ENCODE measurements around the gene VAV2. TPM values are rescaled to one million over a fixed set of nuclear protein-coding genes. Genes with fewer than 3 reads are reported as not detected.

Gene VAV2
- total RNA-seq, 8 experiments from 2014 or later, result 5.9 to 33.0 (median 14.9) TPM

GRCh38 chr9:133873461-133873891, 118.6 kb downstream of the VAV2 start:
- WGBS, 10 experiments, result 62 to 75% (median 66%) methylated on average over 2 of the region's 9 CpGs; no CpG with 5 or more reads in 7 of the 10 experiments
- H3K4me1 ChIP-seq (replicated peaks in 1 of 2), result peaks cover 66 to 67% of the 10 kb centered on the region in 2 donors
- no peak overlapping the region for H3K4me3 ChIP-seq
- H3K27ac ChIP-seq, result peak overlapping the region; percentile 53 to 56
- in situ Hi-C loops (cut with MboI; ENCODE audit: low pct_unique_long_range_greater_than_20kb in 2 of 9, low sequenced_read_pairs in 9 of 9, unreplicated experiment in 9 of 9), result no loop called here
- ATAC-seq (replicated peaks in 6 of 8), result no peak

GRCh38 chr9:133873009-133873408, 119.1 kb downstream of the VAV2 start:
- Histone ChIP-seq H3K4me1 (replicated peaks in 1 of 2) (peaks cover 61 to 62% of the 10 kb centered on the region in 2 donors), H3K27ac (peak overlapping the region in 1 of 2 donors; percentile 37), H3K4me3 (no peak overlapping the region)
- in situ Hi-C loops (cut with MboI; ENCODE audit: low pct_unique_long_range_greater_than_20kb in 2 of 9, low sequenced_read_pairs in 9 of 9, unreplicated experiment in 9 of 9), result no loop called here
- ATAC-seq (replicated peaks in 6 of 8), result no peak
- 92 to 100% methylated on average over 1 to 2 of the region's 9 CpGs; no CpG with 5 or more reads in 8 of the 10 experiments for WGBS, 10 experiments

- in situ Hi-C loops (cut with MboI; ENCODE audit: low pct_unique_long_range_greater_than_20kb in 2 of 9, low sequenced_read_pairs in 9 of 9, unreplicated experiment in 9 of 9), result no loop called here
- ATAC-seq (replicated peaks in 6 of 8), result no peak
- H3K4me3 ChIP-seq, result no peak overlapping the region
- 78 to 100% (median 100%) methylated on average over 2 to 3 of the region's 12 CpGs; no CpG with 5 or more reads in 5 of the 10 experiments for WGBS, 10 experiments
- H3K27ac ChIP-seq, result no peak overlapping the region
- H3K4me1 ChIP-seq (replicated peaks in 1 of 2), result peaks cover 40 to 41% of the 10 kb centered on the region in 2 donors
Observed at GRCh38 chr9:133870598-133871595, 121.2 kb downstream of the VAV2 start.

GRCh38 chr9:133869674-133870405, 122.3 kb downstream of the VAV2 start:
- Histone ChIP-seq H3K4me3 (no peak overlapping the region), H3K27ac (no peak overlapping the region), H3K4me1 (replicated peaks in 1 of 2) (peaks cover 29 to 30% of the 10 kb centered on the region in 2 donors)
- peak in 5 of 8 experiments; percentile 17 to 59 (median 47) for ATAC-seq (replicated peaks in 6 of 8)
- 35 to 82% (median 68%) methylated on average over 1 to 11 of the region's 19 CpGs; no CpG with 5 or more reads in 1 of the 10 experiments for WGBS, 10 experiments
- in situ Hi-C loops (cut with MboI; ENCODE audit: low pct_unique_long_range_greater_than_20kb in 2 of 9, low sequenced_read_pairs in 9 of 9, unreplicated experiment in 9 of 9), result no loop called here

GRCh38 chr9:133868203-133868602, 123.9 kb downstream of the VAV2 start:
- peaks cover 20 to 23% of the 10 kb centered on the region in 2 donors for H3K4me1 ChIP-seq (replicated peaks in 1 of 2)
- ATAC-seq (replicated peaks in 6 of 8), result no peak
- no peak overlapping the region for H3K27ac ChIP-seq
- in situ Hi-C loops (cut with MboI; ENCODE audit: low pct_unique_long_range_greater_than_20kb in 2 of 9, low sequenced_read_pairs in 9 of 9, unreplicated experiment in 9 of 9), result no loop called here
- WGBS, 10 experiments, result 60 to 100% (median 100%) methylated on average over 1 to 2 of the region's 18 CpGs; no CpG with 5 or more reads in 5 of the 10 experiments
- no peak overlapping the region for H3K4me3 ChIP-seq

GRCh38 chr9:133866946-133867345, 125.2 kb downstream of the VAV2 start:
- Histone ChIP-seq H3K4me1 (replicated peaks in 1 of 2) (peaks cover 23 to 34% of the 10 kb centered on the region in 2 donors), H3K27ac (no peak overlapping the region), H3K4me3 (no peak overlapping the region)
- in situ Hi-C loops (cut with MboI; ENCODE audit: low pct_unique_long_range_greater_than_20kb in 2 of 9, low sequenced_read_pairs in 9 of 9, unreplicated experiment in 9 of 9), result no loop called here
- WGBS, 10 experiments, result 93 to 100% (median 96%) methylated on average over 2 to 5 of the region's 17 CpGs; no CpG with 5 or more reads in 7 of the 10 experiments
- ATAC-seq (replicated peaks in 6 of 8), result no peak

- in situ Hi-C loops (cut with MboI; ENCODE audit: low pct_unique_long_range_greater_than_20kb in 2 of 9, low sequenced_read_pairs in 9 of 9, unreplicated experiment in 9 of 9), result no loop called here
- H3K4me3 ChIP-seq, result no peak overlapping the region
- H3K27ac ChIP-seq, result peak overlapping the region; percentile 51 to 53
- ATAC-seq (replicated peaks in 6 of 8), result peak in 1 of 8 experiments; percentile 16
- 56 to 82% (median 66%) methylated on average over 3 to 14 of the region's 16 CpGs; no CpG with 5 or more reads in 4 of the 10 experiments for WGBS, 10 experiments
- H3K4me1 ChIP-seq (replicated peaks in 1 of 2), result peaks cover 25 to 37% of the 10 kb centered on the region in 2 donors
Observed at GRCh38 chr9:133864011-133864410, 128.1 kb downstream of the VAV2 start.

- no peak for ATAC-seq (replicated peaks in 6 of 8)
- no peak overlapping the region for H3K4me3 ChIP-seq
- WGBS, 10 experiments, result 91 to 100% (median 100%) methylated on average over 1 to 8 of the region's 19 CpGs; no CpG with 5 or more reads in 6 of the 10 experiments
- no peak overlapping the region for H3K27ac ChIP-seq
- peaks cover 25 to 37% of the 10 kb centered on the region in 2 donors for H3K4me1 ChIP-seq (replicated peaks in 1 of 2)
- in situ Hi-C loops (cut with MboI; ENCODE audit: low pct_unique_long_range_greater_than_20kb in 2 of 9, low sequenced_read_pairs in 9 of 9, unreplicated experiment in 9 of 9), result no loop called here
Observed at GRCh38 chr9:133863257-133863592, 128.9 kb downstream of the VAV2 start.

GRCh38 chr9:133862585-133863256, 129.4 kb downstream of the VAV2 start:
- 80 to 100% (median 92%) methylated on average over 1 to 19 of the region's 28 CpGs; no CpG with 5 or more reads in 4 of the 10 experiments for WGBS, 10 experiments
- ATAC-seq (replicated peaks in 6 of 8), result no peak
- Histone ChIP-seq H3K27ac (peak overlapping the region in 1 of 2 donors; percentile 11), H3K4me1 (replicated peaks in 1 of 2) (peaks cover 29 to 42% of the 10 kb centered on the region in 2 donors), H3K4me3 (no peak overlapping the region)
- in situ Hi-C loops (cut with MboI; ENCODE audit: low pct_unique_long_range_greater_than_20kb in 2 of 9, low sequenced_read_pairs in 9 of 9, unreplicated experiment in 9 of 9), result no loop called here

GRCh38 chr9:133861692-133862091, 130.4 kb downstream of the VAV2 start:
- Histone ChIP-seq H3K27ac (no peak overlapping the region), H3K4me3 (no peak overlapping the region), H3K4me1 (replicated peaks in 1 of 2) (peaks cover 29 to 49% of the 10 kb centered on the region in 2 donors)
- in situ Hi-C loops (cut with MboI; ENCODE audit: low pct_unique_long_range_greater_than_20kb in 2 of 9, low sequenced_read_pairs in 9 of 9, unreplicated experiment in 9 of 9), result no loop called here
- ATAC-seq (replicated peaks in 6 of 8), result no peak
- WGBS, 10 experiments, result 67 to 100% (median 86%) methylated on average over 1 to 2 of the region's 5 CpGs; no CpG with 5 or more reads in 5 of the 10 experiments

- in situ Hi-C loops (cut with MboI; ENCODE audit: low pct_unique_long_range_greater_than_20kb in 2 of 9, low sequenced_read_pairs in 9 of 9, unreplicated experiment in 9 of 9), result no loop called here
- Histone ChIP-seq H3K4me3 (no peak overlapping the region), H3K4me1 (replicated peaks in 1 of 2) (peaks cover 29 to 49% of the 10 kb centered on the region in 2 donors), H3K27ac (peak overlapping the region; percentile 25 to 28)
- WGBS, 10 experiments, result 20 to 100% (median 55%) methylated on average over 1 to 5 of the region's 20 CpGs; no CpG with 5 or more reads in 4 of the 10 experiments
- ATAC-seq (replicated peaks in 6 of 8), result peak in 5 of 8 experiments; percentile 64 to 73 (median 67)
Observed at GRCh38 chr9:133861086-133861485, 131.0 kb downstream of the VAV2 start.

- no peak for ATAC-seq (replicated peaks in 6 of 8)
- 89 to 100% (median 100%) methylated on average over 1 to 3 of the region's 11 CpGs; no CpG with 5 or more reads in 6 of the 10 experiments for WGBS, 10 experiments
- H3K4me1 ChIP-seq (replicated peaks in 1 of 2), result peaks cover 26 to 66% of the 10 kb centered on the region in 2 donors
- in situ Hi-C loops (cut with MboI; ENCODE audit: low pct_unique_long_range_greater_than_20kb in 2 of 9, low sequenced_read_pairs in 9 of 9, unreplicated experiment in 9 of 9), result no loop called here
- no peak overlapping the region for H3K27ac ChIP-seq
- no peak overlapping the region for H3K4me3 ChIP-seq
Observed at GRCh38 chr9:133858771-133859170, 133.4 kb downstream of the VAV2 start.

Data from motor neuron (in vitro differentiated cells).